HepG2 (cell line): ENCODE measurements around the gene NRG4.

Experiments
- CHCHD3 ChIP-seq: sonication (generic); formaldehyde crosslinking; IDR thresholded peaks from 2 replicates; pipeline ENCODE4 v1.8.0; 2022; ENCODE audit warnings: mild to moderate bottlenecking, missing genetic modification reagents, moderate library complexity
- YY1 ChIP-seq: IDR thresholded peaks from 2 replicates; pipeline ENCODE4 v1.6.1; 2011; ENCODE audit warnings: low read length, low read depth, moderate library complexity, mild to moderate bottlenecking; ENCODE audit not compliant: insufficient read depth, insufficient replicate concordance
- ZNF121 ChIP-seq: sonication (generic); formaldehyde crosslinking; IDR thresholded peaks from 2 replicates; pipeline ENCODE4 v1.5.0; 2020; ENCODE audit warnings: mild to moderate bottlenecking, missing genetic modification reagents

DNA sequence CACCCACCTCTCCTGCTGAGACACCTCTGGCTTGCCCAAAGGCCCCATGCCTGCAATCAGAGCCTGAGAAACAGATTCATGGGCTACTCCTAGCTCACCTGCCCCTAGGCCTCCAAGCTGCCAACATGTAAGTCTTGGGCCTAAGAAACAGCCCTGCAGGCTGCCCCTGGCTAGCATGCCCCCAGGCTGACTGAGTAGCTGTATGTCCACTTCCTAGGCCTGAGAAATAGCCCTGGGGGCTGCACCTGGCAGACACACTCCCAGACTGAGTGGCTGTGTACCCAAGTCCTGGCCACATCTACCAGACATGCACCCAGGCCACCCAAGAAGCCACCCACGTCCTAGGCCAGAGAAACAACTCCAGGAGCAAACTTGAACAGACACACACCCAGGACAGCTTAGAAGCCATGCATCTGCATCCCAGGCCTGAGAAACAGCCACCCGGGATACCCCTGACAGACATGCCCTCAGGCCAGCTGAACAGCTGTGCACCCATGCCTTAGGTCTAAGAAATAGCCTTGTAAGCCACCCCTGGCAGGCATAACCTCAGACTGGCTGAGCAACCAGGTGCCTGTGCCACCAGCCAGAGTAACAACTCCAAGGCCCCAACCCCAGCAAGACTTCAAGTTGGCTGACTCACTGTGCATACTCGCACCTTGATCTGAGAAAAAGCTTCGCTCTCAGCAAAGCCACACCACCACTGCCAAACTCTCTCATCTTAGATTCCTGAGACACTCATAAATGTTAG is 12.0 kb upstream of the NRG4 start:
- TF ChIP-seq CHCHD3 (CRISPR knock-in tag) = no peak
- TF ChIP-seq YY1 = no peak
- TF ChIP-seq ZNF121 = no peak
